Calu3 (cell line): ENCODE measurements around the gene TBR1. TPM values are rescaled to one million over a fixed set of nuclear protein-coding genes. Genes with fewer than 3 reads are reported as not detected.

ENCODE experiments used
- BruUV-seq: library from RNA; stranded (reverse); fragments of 400-500 nt; replicated peaks from 2 replicates; lab custom pipeline; 2021; lab: Mats Ljungman, UMichigan
- CTCF ChIA-PET: fragments of 300-600 bp; sonication (Branson Sonifier 250); formaldehyde crosslinking; loops from one replicate; lab custom pipeline; 2022; ENCODE audit warnings: antibody characterized with exemption; lab: Charles Lee
- DNase-seq: peaks from one replicate; pipeline ENCODE4 v3.0.0; 2022
- H3K27ac Mint-ChIP-seq: one replicate; pipeline ENCODE4 v1.8.0; 2022; ENCODE audit warnings: mixed read lengths; ENCODE audit not compliant: unreplicated experiment
- H3K27me3 Mint-ChIP-seq: one replicate; pipeline ENCODE4 v1.8.0; 2022; ENCODE audit warnings: mixed read lengths; ENCODE audit not compliant: unreplicated experiment
- H3K36me3 Mint-ChIP-seq: one replicate; pipeline ENCODE4 v1.8.0; 2022; ENCODE audit warnings: mild to moderate bottlenecking, moderate library complexity, mixed read lengths; ENCODE audit not compliant: insufficient read depth, unreplicated experiment
- H3K4me1 Mint-ChIP-seq: one replicate; pipeline ENCODE4 v1.8.0; 2022; ENCODE audit warnings: mild to moderate bottlenecking, low read depth, mixed read lengths; ENCODE audit not compliant: unreplicated experiment
- H3K4me3 Mint-ChIP-seq: one replicate; pipeline ENCODE4 v1.8.0; 2022; ENCODE audit warnings: mild to moderate bottlenecking, low read depth, moderate library complexity, mixed read lengths; ENCODE audit not compliant: unreplicated experiment
- H3K9me3 Mint-ChIP-seq: one replicate; pipeline ENCODE4 v1.8.0; 2022; ENCODE audit warnings: low read depth, mixed read lengths; ENCODE audit not compliant: unreplicated experiment
- CTCF ChIP-seq: fragments of 200-600 bp; IDR thresholded peaks from one replicate; pipeline ENCODE4 v1.8.0; 2022; ENCODE audit warnings: antibody characterized with exemption; ENCODE audit not compliant: unreplicated experiment
- intact Hi-C: fragments of 100-400 bp; cut with micrococcal nuclease; formaldehyde crosslinking; loops from one replicate; pipeline ENCODE4 v1.10.0; 2022; ENCODE audit not compliant: unreplicated experiment
- total RNA-seq: library from RNA; stranded (reverse); gene quantifications from 2 replicates; pipeline ENCODE4 v1.2.3, GENCODE V29; 2022

The TBR1 gene
- total RNA-seq, 1 experiment from 2014 or later, result 0.07 TPM

GRCh38 chr2:161434118-161434517 is 18.0 kb downstream of the TBR1 start:
- no peak for DNase-seq
- Mint-ChIP-seq H3K36me3 (no peaks in the 10 kb centered on the region), H3K27me3 (no peaks in the 10 kb centered on the region), H3K27ac (no peak overlapping the region), H3K4me3 (no peak overlapping the region), H3K4me1 (peaks cover 11% of the 10 kb centered on the region), H3K9me3 (no peaks in the 10 kb centered on the region)
- intact Hi-C loops, result no loop called here
- CTCF ChIA-PET, result no interaction called here
- no peak for TF ChIP-seq CTCF
- no TSS peak for BruUV-seq

GRCh38 chr2:161436411-161436810 is 20.3 kb downstream of the TBR1 start:
- TF ChIP-seq CTCF, result no peak
- Mint-ChIP-seq H3K27me3 (no peaks in the 10 kb centered on the region), H3K27ac (no peak overlapping the region), H3K4me3 (no peak overlapping the region), H3K36me3 (no peaks in the 10 kb centered on the region), H3K9me3 (no peaks in the 10 kb centered on the region), H3K4me1 (peaks cover 11% of the 10 kb centered on the region)
- BruUV-seq, result no TSS peak
- CTCF ChIA-PET, result interaction anchor here (0.6 kb wide), 1 partner anchor 1069 kb away, joined by 3 read pairs; no protein-coding TSS in a partner anchor
- DNase-seq, result no peak
- intact Hi-C loops, result no loop called here

GRCh38 chr2:161438598-161438997 is 22.5 kb downstream of the TBR1 start:
- no TSS peak for BruUV-seq
- intact Hi-C loops, result no loop called here

GRCh38 chr2:161445097-161445496 is 29.0 kb downstream of the TBR1 start:
- BruUV-seq, result no TSS peak
- CTCF ChIA-PET, result no interaction called here

More at GRCh38 chr2:161438598-161438997, 22.5 kb downstream of the TBR1 start:
- DNase-seq, result no peak
- Mint-ChIP-seq H3K27me3 (no peaks in the 10 kb centered on the region), H3K36me3 (no peaks in the 10 kb centered on the region), H3K4me3 (no peak overlapping the region), H3K4me1 (peaks cover 11% of the 10 kb centered on the region), H3K27ac (no peak overlapping the region), H3K9me3 (no peaks in the 10 kb centered on the region)
- CTCF ChIA-PET, result no interaction called here
- no peak for TF ChIP-seq CTCF

More at GRCh38 chr2:161445097-161445496, 29.0 kb downstream of the TBR1 start:
- TF ChIP-seq CTCF, result no peak
- Mint-ChIP-seq H3K36me3 (no peaks in the 10 kb centered on the region), H3K4me1 (peaks cover 7% of the 10 kb centered on the region), H3K27me3 (no peaks in the 10 kb centered on the region), H3K27ac (no peak overlapping the region), H3K9me3 (no peaks in the 10 kb centered on the region), H3K4me3 (no peak overlapping the region)
- no peak for DNase-seq
- intact Hi-C loops, result no loop called here
